Astrocyte of the hippocampus (primary cell): ENCODE data around the gene CDS2.
"Not testable (repeated sequence)": the region's sequence is repeated elsewhere in the genome, so short reads cannot be mapped to it uniquely, and the experiment has no call there.

Experiments
- DNase-seq: peaks from one replicate; pipeline ENCODE4 v3.0.0; 2011; ENCODE audit warnings: low read depth, low spot score

The CDS2 gene

DNA sequence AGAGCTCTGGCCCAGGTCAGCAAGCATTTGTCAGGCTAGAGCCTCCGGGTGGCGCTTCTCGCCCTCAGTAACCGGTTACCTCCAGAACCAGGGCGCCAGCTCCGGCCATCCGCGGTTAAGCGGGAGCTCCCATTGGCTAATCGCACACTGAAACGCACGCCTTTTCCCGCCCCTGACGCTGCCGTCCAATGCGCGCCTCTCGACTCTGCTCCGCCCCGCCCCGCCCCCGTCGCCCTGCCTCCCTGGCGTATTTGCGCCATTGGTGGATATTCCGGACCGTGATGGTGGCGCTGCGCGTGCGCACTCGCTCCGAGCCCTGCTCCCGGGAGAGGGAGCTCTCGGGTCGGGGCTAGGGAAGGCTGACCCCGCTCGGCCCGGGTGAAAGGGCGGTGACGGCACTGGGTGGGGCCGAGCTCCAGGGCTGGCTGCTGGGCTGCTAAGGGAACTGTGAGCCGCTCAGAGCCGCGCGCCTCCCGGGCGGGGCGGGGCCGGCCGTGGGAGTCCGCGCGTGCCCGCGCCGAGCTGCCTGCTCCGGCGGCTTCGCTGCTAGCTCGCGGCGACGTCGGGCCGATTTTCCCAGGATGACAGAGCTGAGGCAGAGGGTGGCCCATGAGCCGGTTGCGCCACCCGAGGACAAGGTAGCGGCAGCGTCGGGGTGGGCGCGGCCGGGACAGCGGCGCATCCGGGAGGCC lies at the start of gene CDS2:
Gene CDS2, plus strand, starts transcription at position 497 of the 692 bp plus-strand sequence. Its CDS starts 85 bp downstream, at position 582.
- DNase-seq = peak; percentile 100

DNA sequence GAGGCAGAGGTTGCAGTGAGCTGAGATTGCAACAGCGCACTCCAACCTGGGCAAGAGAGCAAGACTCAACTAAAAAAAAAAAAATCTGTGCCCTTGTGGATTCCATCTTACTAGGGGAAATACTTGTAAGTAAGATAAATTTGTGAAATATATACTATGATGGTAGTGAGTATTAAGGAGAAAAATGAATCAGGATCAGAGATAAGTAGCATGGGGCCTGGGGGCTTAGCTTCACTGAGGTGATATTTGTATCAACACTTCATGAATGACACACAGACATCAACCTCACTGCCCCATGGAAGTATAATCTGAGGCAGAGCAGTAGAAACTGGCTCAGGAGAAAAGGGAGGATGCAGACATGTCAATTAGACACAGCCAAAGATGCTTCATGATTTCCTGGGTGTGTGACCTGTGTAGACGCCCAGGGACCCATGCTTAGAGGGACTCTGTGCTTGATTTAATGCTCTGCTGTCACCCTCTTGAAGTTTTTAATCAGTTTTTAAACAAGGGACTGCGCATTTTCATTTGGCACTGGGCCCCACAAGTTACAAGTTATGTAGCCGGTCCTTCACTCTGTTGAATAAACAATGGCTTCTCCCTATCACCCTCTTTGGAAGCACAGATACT lies 48.9 kb upstream of the CDS2 start:
- no peak for DNase-seq

DNA sequence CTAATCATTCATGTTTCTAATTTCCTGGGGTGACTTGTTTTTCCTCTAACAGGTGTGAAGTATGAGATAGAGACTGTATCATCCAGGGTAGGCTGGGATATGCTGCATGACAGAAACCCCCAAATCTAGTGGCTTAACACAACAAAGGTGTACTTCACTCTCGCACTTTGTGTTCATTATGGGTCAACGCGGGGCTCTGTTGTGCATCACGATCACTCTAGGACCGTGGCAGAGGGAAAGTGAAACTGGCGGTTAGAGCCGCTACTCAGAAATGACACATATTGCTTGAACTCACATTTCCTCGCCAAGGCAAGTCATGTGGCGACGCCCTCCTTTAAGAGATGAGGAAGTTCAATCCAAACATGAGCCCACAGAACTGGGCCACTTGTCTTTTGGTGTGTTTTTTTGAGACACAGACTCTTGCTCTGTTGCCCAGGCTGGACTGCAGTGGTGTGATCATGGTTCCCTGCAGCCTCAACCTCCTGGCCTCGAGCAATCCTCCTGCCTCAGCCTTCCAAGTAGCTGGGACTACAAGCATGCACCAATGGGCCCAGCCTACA lies 48.3 kb upstream of the CDS2 start:
- no peak for DNase-seq

- no peak for DNase-seq
Measured at GRCh38 chr20:5080384-5080877, 46.4 kb upstream of the CDS2 start.

DNA sequence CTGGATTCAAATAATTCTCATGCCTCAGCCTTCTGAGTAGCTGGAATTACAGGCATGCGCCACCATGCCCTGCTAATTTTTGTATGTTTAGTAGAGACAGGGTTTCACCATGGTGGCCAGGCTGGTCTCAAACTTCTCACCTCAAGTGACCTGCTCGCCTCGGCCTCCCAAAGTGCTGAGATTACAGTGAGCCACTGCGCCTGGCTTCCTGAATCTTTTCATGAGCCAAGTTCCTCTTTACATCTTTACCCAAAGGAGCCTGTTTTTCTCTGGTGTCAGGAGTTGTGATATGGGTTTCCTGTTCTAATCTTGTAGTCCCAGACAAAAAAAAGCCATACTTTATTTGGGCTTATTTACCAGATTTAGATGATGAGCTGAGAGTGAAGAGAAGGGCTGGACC lies 41.4 kb upstream of the CDS2 start:
- DNase-seq = no peak

DNA sequence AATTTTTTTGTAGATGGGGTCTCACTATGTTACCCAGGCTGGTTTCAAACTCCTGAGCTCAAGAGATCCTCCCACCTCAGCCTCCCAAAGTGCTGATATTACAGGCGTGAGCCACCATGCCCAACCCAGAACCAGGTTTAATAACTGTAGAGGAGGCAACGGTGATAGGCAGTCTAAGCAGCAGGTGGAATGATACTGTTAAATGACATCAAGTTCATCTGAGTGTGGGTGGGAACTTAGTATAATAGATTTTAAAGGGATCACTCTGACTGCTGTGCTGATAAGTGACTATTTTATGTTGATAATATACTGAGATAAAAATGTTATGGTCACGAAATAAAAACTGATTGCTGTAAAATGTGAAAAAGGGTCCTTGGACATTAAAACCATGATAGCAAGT lies 38.1 kb upstream of the CDS2 start:
- no peak for DNase-seq

DNA sequence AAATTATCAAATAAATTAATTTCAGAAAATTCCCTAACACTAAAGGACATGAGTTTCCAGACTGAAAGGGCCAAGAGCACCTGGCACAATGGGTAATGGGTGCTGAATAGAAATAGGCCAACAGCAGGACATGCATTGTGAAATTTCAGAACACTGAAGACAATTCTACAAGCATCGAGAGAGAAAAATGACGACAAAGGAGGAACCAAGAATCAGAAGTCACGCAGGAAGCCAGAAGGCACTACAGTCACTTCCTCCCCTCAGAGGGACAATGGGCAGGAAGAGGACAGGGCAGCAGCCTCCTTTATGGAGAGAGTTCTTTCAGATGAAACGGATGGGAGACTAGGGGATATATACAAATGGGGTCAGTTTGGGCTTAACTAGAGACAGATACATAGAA lies 36.6 kb upstream of the CDS2 start:
- no peak for DNase-seq

DNA sequence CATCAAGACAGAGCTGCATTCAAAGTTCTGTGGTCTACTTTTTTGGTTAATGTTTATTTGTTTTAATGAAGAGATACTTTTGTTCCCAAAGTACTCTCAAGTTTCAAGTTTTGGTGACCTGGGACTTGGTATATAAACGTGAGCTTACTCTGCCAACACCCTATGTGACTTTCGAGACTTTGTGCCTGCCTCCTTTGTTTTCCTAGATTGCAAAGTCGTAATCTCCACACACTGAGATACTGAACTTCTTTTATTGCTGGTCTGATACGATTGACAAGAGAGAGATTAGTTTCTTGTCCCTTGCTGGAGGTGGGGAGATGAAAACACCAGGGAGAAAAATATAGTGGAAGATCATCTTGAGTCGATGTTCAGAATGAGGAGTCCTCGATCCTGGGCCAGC lies 34.9 kb upstream of the CDS2 start:
- no peak for DNase-seq

DNA sequence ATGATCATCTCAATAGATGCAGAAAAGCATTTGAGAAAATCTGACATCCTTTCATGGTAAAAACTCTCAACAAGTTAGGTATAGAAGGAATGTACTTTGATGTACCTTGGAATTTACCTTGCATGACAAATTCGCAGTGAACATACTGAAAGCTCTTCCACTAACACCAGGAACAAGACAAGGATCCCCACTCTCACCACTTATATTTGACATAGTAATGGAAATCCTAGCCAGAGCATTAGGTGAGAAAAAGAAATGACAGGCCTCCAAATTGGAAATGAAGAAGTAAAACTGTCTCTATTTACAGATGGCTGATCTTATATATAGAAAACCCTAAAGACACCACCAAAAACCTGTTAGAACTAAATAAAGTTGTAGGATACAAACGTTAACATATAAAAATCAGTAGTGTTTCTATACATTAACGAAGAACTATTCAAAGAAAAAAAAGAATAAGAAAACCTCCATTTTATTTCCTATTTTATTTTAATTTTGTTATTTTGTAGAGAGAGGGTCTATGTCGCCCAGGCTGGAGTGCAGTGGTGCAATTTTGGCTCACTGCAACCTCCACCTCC lies 34.0 kb upstream of the CDS2 start:
- DNase-seq = no peak

DNA sequence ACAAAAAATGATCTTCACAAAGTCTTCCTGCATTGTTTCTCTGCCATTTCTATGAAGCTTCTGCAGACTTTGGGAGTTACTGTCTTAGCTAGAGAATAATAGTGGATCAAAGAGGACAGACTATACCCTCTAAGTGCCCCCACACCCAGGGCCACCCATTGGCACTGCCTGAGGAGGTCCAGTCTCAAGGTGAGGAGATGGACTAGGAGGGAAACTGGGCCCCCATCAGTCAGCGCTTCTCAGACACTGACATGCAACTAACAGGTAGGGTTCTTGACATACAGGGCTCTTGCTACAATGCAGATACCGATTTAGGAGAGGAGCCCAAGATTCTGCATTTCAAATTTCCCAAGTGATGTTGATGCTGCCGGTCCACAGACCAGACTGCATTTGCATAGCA lies 31.4 kb upstream of the CDS2 start:
- no peak for DNase-seq

- no peak for DNase-seq
Measured at GRCh38 chr20:5095931-5096330, 30.9 kb upstream of the CDS2 start.

- no peak for DNase-seq
Measured at GRCh38 chr20:5096463-5096862, 30.3 kb upstream of the CDS2 start.

GRCh38 chr20:5099009-5099408 lies 27.8 kb upstream of the CDS2 start:
- not testable (repeated sequence) for DNase-seq

DNA sequence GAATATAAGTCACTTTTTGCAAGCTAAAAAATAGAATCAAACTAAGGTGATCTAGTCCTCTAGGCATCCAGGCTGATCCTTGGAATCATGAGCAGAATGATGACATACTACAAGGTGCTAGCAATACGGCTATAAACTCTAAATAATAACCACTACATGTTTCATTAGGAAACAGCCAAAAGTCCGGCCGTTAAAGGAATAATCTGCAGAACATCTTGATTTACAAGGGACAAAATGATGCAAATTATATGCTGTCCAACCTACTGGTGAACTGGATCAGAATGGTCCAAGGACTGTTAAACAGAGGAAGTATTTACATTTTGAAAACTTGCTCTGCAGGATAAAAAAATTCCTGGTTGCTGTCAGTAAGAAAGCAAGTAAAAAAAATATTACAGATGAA lies 26.9 kb upstream of the CDS2 start:
- DNase-seq = not testable (repeated sequence)

GRCh38 chr20:5100684-5101347 lies 26.0 kb upstream of the CDS2 start:
- peak; percentile 80 for DNase-seq

GRCh38 chr20:5104479-5104878 lies 22.3 kb upstream of the CDS2 start:
- DNase-seq = no peak

DNA sequence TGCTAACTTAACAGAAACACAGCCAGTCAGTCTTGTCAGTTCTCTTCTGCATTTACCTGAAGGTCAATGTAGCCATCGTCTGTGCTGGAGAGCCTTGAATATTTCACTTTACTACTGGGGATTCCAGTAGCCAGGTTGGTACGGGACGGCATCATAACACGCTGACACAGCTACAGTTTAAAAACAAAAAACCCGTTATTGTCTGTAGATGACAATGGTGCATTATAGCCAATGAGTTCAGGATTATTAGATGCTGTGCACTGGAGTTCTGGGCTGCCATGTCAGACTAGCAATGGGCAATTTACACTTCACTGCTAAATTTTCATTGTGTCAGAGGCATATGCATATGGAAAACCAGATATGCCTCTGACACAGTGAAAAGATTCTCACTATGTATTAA lies 17.5 kb upstream of the CDS2 start:
- DNase-seq = no peak

DNA sequence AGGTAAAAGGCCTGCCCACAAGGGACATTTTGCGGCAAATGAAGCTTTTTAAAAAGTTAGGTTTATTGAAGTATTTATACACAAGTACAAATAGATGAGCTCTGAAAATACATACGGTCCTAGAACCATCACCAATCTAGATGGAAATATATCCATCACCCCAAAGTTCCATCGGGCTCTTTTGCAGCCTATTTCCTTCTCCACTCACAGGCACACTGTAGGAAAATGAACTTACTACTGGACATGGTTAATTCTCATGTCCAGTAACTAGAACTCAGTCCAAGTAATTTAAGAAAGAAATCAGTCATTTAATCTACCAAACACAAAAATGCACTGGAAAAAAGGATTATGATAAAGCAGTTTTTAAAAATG lies 13.2 kb upstream of the CDS2 start:
- no peak for DNase-seq

DNA sequence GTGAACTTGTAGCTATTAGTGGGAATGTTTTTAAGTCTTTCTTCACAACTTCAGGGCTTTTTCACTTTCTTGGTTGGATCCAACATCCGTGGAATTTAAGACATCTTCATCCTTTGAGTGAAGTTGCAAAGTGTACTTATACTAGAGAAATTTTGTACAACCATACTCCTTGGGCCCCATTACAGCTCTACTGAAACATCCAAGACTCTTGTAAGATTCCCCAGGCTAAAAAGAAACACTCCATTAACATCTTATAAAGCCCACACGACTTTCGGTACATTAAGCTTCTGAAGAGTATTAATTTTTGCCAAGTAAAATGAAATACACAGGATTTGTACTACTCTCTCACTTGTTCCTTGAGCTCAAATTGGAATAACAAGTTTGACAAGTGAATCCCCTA lies 12.4 kb upstream of the CDS2 start:
- no peak for DNase-seq

DNA sequence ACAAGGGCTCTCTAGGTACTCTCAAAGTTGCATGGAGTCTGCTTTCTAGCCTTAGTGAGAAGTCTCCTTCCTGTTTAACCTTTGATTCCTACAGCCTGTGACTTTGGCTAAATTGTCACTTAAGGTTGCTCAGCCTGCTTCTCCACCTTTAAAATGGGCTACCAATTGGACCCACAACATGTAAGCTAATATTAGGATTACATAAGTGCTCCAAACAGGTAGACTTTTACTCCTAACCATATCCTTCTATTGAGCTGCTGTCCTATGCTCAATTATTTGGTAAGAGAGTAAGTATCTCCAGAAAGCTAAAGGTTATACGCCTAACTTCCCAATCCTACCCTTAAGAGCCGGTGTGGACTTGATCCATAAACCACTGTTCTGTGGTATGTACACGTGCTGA lies 9.9 kb upstream of the CDS2 start:
- no peak for DNase-seq

- peak; percentile 4 for DNase-seq
Measured at GRCh38 chr20:5118220-5119142, 8.3 kb upstream of the CDS2 start.
